Esophagus squamous epithelium (tissue), 4 donors: Measurements from ENCODE around the gene BNIP1.

Experiments
- POLR2A ChIP-seq, 4 donors: fragments of 450-650 bp; IDR thresholded peaks; one replicate each; pipeline ENCODE4 v1.6.1; 2017; ENCODE audit warnings: antibody characterized with exemption in 4 of 4, mild to moderate bottlenecking in 4 of 4, moderate library complexity in 3 of 4
- TF ChIP-seq, protein P1 (sequence below), 6 experiments: fragments of 450-650 bp in 4 of 6; fragments of 200-600 bp in 2 of 6; sonication (generic) in 2 of 6; IDR thresholded peaks; one replicate each; pipeline ENCODE4 v1.5.1; 2016 to 2019; ENCODE audit warnings: antibody characterized with exemption in 6 of 6, mild to moderate bottlenecking in 4 of 6, moderate library complexity in 4 of 6

GRCh38 chr5:173198049-173198448, 53.7 kb downstream of the BNIP1 start:
- TF ChIP-seq, protein P1, sequence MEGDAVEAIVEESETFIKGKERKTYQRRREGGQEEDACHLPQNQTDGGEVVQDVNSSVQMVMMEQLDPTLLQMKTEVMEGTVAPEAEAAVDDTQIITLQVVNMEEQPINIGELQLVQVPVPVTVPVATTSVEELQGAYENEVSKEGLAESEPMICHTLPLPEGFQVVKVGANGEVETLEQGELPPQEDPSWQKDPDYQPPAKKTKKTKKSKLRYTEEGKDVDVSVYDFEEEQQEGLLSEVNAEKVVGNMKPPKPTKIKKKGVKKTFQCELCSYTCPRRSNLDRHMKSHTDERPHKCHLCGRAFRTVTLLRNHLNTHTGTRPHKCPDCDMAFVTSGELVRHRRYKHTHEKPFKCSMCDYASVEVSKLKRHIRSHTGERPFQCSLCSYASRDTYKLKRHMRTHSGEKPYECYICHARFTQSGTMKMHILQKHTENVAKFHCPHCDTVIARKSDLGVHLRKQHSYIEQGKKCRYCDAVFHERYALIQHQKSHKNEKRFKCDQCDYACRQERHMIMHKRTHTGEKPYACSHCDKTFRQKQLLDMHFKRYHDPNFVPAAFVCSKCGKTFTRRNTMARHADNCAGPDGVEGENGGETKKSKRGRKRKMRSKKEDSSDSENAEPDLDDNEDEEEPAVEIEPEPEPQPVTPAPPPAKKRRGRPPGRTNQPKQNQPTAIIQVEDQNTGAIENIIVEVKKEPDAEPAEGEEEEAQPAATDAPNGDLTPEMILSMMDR (IDR thresholded peaks at IDR 0.05) = no peak
- TF ChIP-seq POLR2A (IDR thresholded peaks at IDR 0.05) = no peak
